DMS79 treated with DMSO at 0.1 percent for 48 hours (cell line): ENCODE measurements around the gene CAPN14.
A peak's percentile ranks its signal among the peaks of the same experiment; 100 is the strongest.
"Not testable (repeated sequence)": the region's sequence is repeated elsewhere in the genome, so short reads cannot be mapped to it uniquely, and the experiment has no call there.

Experiments used
- DNase-seq: peaks from one replicate; lab custom pipeline; 2025; lab: John Stamatoyannopoulos, UW

Gene CAPN14

DNA sequence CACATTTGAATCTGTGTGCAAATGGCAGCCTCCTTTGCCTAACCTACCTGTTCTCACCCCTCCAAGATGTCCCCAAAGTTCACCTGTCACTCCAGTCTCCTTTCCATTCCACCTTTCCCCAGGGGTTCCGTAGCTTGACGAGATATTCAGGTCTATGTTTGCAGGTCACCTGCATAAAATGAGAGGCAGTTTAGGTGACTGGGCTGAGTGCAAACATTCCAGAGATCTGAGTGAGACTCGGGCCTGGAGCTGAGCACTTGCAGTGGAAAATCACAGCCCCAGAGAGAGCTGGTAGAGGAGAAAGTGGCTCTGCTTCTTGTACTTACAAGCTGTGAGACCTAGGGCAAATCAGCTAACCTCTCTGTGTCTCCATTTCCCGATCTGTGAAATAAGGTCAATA is 20.1 kb downstream of the CAPN14 start:
- no peak for DNase-seq

DNA sequence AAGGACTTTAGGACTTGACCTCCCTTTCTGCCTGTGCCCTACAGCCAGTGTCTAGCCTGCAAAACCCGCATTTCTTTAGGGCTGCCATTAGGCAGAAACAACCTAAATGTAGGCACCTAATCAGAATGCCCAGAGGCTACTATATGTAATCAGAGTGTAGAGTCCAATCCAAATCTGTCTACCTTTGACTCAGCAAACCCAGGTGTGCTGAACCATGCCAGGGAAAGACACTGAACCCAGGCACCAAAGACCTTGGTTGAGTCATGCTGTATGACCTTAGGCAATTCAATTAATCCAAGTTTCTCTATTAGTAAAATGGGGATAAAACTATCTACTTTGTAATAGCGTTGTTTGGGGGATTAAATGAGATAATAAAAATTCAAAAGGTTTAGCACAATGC is 20.7 kb downstream of the CAPN14 start:
- DNase-seq = no peak

DNA sequence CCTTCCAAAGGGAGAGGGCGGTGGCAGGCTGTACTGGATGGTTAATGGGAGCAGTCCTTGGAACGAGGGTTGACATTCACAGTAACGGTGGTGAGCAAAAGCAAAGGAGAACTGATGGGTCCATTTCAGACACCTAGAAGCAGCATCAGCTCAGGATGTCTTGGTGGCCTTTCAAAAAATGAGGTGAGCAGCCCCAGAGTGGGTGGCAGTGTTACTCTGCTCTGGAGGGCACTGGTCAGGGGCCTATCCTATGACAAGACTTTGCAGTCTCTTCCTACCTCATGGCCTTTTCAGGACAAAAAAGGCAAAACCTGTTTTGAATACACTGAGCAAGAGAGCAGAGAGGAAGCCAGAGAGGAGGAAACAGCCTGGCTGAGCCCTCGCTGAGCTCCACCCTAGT is 23.5 kb downstream of the CAPN14 start:
- DNase-seq = no peak

- DNase-seq = no peak
These were observed 24.4 kb downstream of the CAPN14 start for GRCh38 chr2:31192851-31193392.

DNA sequence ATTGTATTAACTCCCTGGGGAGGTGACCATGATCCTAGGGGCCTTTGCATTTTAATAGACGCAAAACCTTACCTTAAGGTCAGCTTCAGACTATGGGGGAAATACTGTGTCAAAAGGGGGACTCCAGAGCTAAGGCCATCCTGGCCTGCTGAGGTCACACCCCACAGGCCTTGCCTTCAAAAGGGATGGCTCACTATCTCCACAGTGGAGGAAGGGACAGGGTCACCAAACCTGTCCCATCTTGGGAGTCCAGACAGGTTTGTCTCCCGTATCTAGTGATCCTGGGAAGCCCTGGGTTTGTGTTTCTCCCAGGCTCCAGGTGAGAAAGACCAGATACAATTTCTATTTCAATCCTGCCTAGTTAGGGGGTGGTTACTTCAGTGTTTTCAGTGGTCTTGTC is 24.9 kb downstream of the CAPN14 start:
- DNase-seq = no peak

- no peak for DNase-seq
These were observed 25.4 kb downstream of the CAPN14 start for GRCh38 chr2:31191931-31192330.

DNA sequence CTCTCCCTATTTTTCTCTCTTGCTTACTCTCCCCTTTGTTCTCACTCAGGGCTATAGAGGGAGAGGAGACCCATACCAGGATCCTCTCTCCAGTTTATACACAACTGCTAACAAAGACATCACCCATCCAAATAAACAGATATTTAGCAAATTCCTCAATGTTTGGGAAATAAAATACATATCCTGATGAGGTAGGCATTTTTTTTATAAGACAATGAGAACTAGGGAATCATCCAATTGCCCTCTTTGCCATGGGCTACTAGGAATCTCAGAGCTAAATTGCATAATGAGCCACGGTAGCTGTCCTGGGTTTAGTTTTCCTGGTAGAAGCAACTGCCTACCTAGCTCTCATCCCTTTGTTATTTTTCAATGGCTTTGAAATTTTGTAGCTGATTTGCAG is 27.1 kb downstream of the CAPN14 start:
- no peak for DNase-seq

- DNase-seq = no peak
These were observed 28.2 kb downstream of the CAPN14 start for GRCh38 chr2:31189141-31189540.

GRCh38 chr2:31188131-31188530 is 29.2 kb downstream of the CAPN14 start:
- DNase-seq = no peak

- no peak for DNase-seq
These were observed 30.1 kb downstream of the CAPN14 start for GRCh38 chr2:31187166-31187565.

DNA sequence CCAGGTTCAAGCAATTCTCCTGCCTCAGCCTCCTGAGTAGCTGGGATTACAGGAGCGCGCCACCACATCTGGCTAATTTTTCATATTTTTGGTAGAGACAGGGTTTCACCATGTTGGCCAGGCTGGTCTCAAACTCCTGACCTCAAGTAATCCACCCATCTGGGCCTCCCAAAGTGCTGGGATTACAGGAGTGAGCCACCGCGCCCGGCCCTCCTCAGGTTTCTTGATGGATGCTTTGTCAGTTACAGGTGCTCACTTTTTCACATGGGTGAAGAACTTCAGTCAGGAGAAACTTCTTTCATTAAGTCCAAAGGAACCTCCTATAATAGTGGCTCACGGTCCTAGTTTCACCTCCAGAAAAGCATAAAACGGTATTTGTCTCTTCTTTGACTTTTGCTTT is 33.3 kb downstream of the CAPN14 start:
- not testable (repeated sequence) for DNase-seq

DNA sequence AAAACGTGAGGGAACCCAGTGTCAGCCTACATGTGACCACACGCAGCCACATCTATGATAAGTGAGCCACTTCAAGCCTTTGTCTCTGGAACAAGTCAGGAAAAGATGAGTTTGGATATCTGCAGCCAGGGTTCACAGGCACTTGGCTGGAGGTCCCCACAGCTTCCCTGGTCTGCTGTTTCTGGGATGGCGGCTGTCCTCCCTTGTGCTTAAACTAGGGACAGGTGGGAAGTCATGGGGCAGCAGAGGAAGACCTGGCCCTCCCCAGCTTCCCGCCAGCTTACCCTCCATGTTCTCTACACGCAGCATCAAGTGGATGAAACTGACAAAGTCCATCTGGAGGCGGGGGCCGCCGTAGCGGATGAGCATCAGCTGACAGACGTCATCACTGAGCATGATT is 40.6 kb downstream of the CAPN14 start:
- no peak for DNase-seq

DNA sequence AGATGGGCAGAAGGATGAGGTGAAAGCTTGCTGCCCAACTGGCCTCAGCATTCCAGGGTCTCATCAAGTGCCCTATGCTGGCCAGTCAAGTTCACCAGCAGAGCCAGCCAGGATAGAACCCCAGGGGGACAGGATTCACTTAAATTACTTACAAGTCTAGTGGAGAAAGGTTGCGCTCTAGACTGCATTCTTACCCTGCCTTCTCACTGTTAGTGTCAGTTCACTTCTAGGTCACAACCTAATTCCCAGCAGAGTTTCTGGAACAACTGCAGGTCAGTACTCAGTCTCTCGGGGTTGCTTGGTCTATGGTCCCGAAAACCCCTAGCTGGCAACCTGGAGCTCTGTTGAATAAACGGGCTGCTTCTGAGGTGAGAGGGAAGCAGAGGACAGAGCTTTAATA is 46.2 kb downstream of the CAPN14 start:
- no peak for DNase-seq

GRCh38 chr2:31170071-31170698 is 47.1 kb downstream of the CAPN14 start:
- peak; percentile 25 for DNase-seq

GRCh38 chr2:31168291-31168690 is 49.0 kb downstream of the CAPN14 start:
- DNase-seq = no peak

DNA sequence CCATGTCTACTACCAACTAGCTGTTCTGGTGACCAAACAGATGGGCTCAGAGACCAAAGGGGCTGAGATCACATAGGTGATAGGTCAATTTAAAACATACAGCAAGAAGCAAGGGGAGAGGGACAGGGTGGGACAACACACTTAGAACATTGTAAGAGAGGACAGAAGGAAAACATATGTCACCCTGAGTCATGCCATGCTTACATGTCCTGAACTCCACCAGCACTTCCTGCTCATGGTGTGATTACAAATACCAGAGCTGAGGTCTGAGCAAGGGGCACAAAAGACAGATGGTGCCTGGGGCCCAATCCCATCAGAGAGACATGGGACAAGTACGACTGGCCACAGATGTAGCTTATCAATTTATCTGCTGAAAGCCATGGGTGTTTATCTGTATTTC is 50.4 kb downstream of the CAPN14 start:
- no peak for DNase-seq

GRCh38 chr2:31163011-31163539 is 54.2 kb downstream of the CAPN14 start:
- DNase-seq = no peak

- DNase-seq = no peak
These were observed 55.7 kb downstream of the CAPN14 start for GRCh38 chr2:31161637-31162036.

GRCh38 chr2:31151501-31151900 is 65.8 kb downstream of the CAPN14 start:
- DNase-seq = no peak

DNA sequence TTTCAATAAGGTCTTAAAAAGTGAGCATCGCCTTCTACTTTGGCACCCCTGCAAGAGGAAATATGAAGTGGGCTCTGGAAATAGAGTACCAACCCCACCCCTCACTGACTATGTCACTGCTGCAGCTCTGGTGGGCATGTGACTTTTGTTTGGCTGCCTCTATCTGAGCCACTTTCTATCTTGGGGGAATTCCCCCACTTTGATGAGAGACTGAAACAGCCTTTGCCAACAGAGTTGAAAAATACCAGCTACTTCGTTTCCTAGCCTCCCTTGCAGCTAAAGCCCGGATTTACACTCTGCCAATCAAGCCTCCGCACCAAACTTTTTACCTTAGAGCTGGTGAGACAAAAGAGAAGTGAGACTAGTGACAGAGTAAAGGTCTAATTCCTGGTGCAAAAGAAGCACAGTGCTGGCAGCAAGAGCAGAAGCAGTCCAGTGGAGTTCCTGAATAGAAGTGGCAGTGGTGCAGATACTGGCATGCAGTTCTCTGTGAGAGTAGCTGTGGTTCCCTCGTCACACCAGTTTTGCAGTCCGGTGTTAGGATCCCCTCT is 67.1 kb downstream of the CAPN14 start:
- no peak for DNase-seq

- no peak for DNase-seq
These were observed 68.8 kb downstream of the CAPN14 start for GRCh38 chr2:31148514-31148913.

DNA sequence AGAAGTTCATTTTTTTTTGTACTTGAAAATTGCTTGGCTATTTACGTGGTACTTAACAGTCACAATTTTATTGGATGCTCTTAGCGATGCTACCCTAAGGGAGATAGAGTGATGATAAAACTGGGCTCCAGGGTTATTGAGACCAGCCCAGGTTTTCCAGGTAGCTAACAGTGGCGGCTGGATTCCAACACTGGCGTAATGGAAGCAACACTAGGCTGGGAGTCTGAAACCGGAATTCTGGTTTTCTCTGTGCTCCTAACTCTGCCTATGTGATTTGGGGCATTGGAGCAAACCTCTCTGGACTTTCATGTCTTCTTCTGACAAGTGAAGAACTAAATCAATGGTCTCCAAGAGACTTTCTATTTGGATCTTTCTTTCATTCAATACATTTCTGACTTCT is 69.7 kb downstream of the CAPN14 start:
- no peak for DNase-seq

DNA sequence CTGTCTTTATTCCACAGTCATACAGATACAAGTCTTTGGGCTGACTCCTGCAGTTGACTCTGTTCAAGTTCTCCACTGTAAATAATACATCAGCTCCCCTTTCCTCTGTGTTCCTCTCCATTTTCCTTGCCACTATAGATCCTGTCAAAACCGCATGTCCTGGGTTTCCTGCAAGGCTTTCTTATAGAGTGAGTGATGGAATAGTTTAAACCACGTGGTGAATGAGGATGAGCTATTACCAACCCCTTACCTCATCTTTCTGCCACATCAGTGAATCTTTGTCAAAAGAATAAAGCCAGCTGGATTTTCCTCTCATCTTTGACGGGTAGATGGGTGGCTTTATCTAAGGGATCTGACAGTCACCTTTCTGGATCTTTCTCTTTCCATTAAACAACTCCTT is 75.2 kb downstream of the CAPN14 start:
- no peak for DNase-seq
